ENCODE results near the gene CSTF2.

Gene CSTF2

GRCh38 chrX:100831219-100831946 is 11.2 kb downstream of the CSTF2 start:
- H3K4me3 ChIP-seq (ENCODE audit: low read depth, low read length) = no peak overlapping the region
- TF ChIP-seq CTCF (conservative IDR thresholded peaks at IDR 0.05; ENCODE audit: low read depth, low read length) = no peak
- DNase-seq (ENCODE audit: low read depth) = no peak

GRCh38 chrX:100850317-100850716 is 30.1 kb downstream of the CSTF2 start:
- no peak for DNase-seq (ENCODE audit: low read depth)
- H3K4me3 ChIP-seq (ENCODE audit: low read depth, low read length) = no peak overlapping the region
- TF ChIP-seq CTCF (conservative IDR thresholded peaks at IDR 0.05; ENCODE audit: low read depth, low read length) = no peak

GRCh38 chrX:100852810-100853209 is 32.6 kb downstream of the CSTF2 start:
- no peak for TF ChIP-seq CTCF (conservative IDR thresholded peaks at IDR 0.05; ENCODE audit: low read depth, low read length)
- DNase-seq (ENCODE audit: low read depth) = no peak
- no peak overlapping the region for H3K4me3 ChIP-seq (ENCODE audit: low read depth, low read length)

- no peak for TF ChIP-seq CTCF (conservative IDR thresholded peaks at IDR 0.05; ENCODE audit: low read depth, low read length)
- peak; percentile 51 for DNase-seq (ENCODE audit: low read depth)
- H3K4me3 ChIP-seq (ENCODE audit: low read depth, low read length) = no peak overlapping the region
Observed at GRCh38 chrX:100863326-100863864, 43.2 kb downstream of the CSTF2 start.

GRCh38 chrX:100864657-100865391 is 44.6 kb downstream of the CSTF2 start:
- DNase-seq (ENCODE audit: low read depth) = peak; percentile 69
- no peak for TF ChIP-seq CTCF (conservative IDR thresholded peaks at IDR 0.05; ENCODE audit: low read depth, low read length)

GRCh38 chrX:100868273-100868672 is 48.1 kb downstream of the CSTF2 start:
- no peak for DNase-seq (ENCODE audit: low read depth)
- no peak for TF ChIP-seq CTCF (conservative IDR thresholded peaks at IDR 0.05; ENCODE audit: low read depth, low read length)
- no peak overlapping the region for H3K4me3 ChIP-seq (ENCODE audit: low read depth, low read length)

More at GRCh38 chrX:100864657-100865391, 44.6 kb downstream of the CSTF2 start:
- H3K4me3 ChIP-seq (ENCODE audit: low read depth, low read length) = no peak overlapping the region

All from choroid plexus epithelial cell (primary cell).